Neural crest cell (in vitro differentiated cells): ENCODE results near the gene DIO1. TPM values are rescaled to one million over a fixed set of nuclear protein-coding genes. Genes with fewer than 3 reads are reported as not detected.
A peak's percentile ranks its signal among the peaks of the same experiment; 100 is the strongest.
"Not testable (repeated sequence)": the region's sequence is repeated elsewhere in the genome, so short reads cannot be mapped to it uniquely, and the experiment has no call there.

Source experiments
- DNase-seq: peaks from one replicate; pipeline ENCODE4 v3.0.0; 2021; ENCODE audit warnings: low read depth, mixed read lengths, low spot score
- H3K27ac Mint-ChIP-seq: one replicate; pipeline ENCODE4 v1.8.0; 2021; ENCODE audit warnings: mild to moderate bottlenecking, mixed read lengths; ENCODE audit not compliant: unreplicated experiment
- H3K27me3 Mint-ChIP-seq: 2 replicates; pipeline ENCODE4 v1.8.0; 2021; ENCODE audit warnings: low read depth, mild to moderate bottlenecking, mixed read lengths
- H3K36me3 Mint-ChIP-seq: 2 replicates; pipeline ENCODE4 v1.8.0; 2021; ENCODE audit warnings: low read depth, mild to moderate bottlenecking, mixed read lengths
- H3K4me1 Mint-ChIP-seq: 2 replicates; pipeline ENCODE4 v1.8.0; 2021; ENCODE audit warnings: mixed read lengths
- H3K4me3 Mint-ChIP-seq: one replicate; pipeline ENCODE4 v1.8.0; 2021; ENCODE audit warnings: mild to moderate bottlenecking, mixed read lengths
- H3K9me3 Mint-ChIP-seq: 2 replicates; pipeline ENCODE4 v1.8.0; 2021; ENCODE audit warnings: mixed read lengths
- CTCF ChIP-seq: fragments of 200-600 bp; sonication (generic); conservative IDR thresholded peaks from 2 replicates; pipeline ENCODE4 v1.5.0; 2021; ENCODE audit warnings: antibody characterized with exemption, mild to moderate bottlenecking
- total RNA-seq: library from RNA; stranded (reverse); gene quantifications from 2 replicates; pipeline ENCODE4 v1.2.1, GENCODE V29; 2021

DIO1 gene
- total RNA-seq, 1 donor from 2014 or later: not detected

- Mint-ChIP-seq H3K4me3 (no peak overlapping the region), H3K27ac (peak overlapping the region; percentile 22), H3K36me3 (peaks cover 5% of the 10 kb centered on the region), H3K9me3 (no peaks in the 10 kb centered on the region), H3K4me1 (no peaks in the 10 kb centered on the region), H3K27me3 (no peaks in the 10 kb centered on the region)
- DNase-seq: no peak
- TF ChIP-seq CTCF: no peak
These were observed 31.5 kb upstream of the DIO1 start for GRCh38 chr1:53862507-53862906.

- Mint-ChIP-seq H3K4me1 (peaks cover 3% of the 10 kb centered on the region), H3K36me3 (peaks cover 5% of the 10 kb centered on the region), H3K27ac (no peak overlapping the region), H3K27me3 (no peaks in the 10 kb centered on the region), H3K4me3 (no peak overlapping the region), H3K9me3 (no peaks in the 10 kb centered on the region)
- DNase-seq: no peak
- TF ChIP-seq CTCF: no peak
These were observed 25.4 kb upstream of the DIO1 start for GRCh38 chr1:53868565-53868964.

GRCh38 chr1:53869454-53870117 lies 24.4 kb upstream of the DIO1 start:
- Mint-ChIP-seq H3K36me3 (peaks cover 5% of the 10 kb centered on the region), H3K27ac (no peak overlapping the region), H3K27me3 (no peaks in the 10 kb centered on the region), H3K4me1 (peaks cover 3% of the 10 kb centered on the region), H3K9me3 (no peaks in the 10 kb centered on the region), H3K4me3 (no peak overlapping the region)
- no peak for TF ChIP-seq CTCF
- DNase-seq: no peak

- Mint-ChIP-seq H3K36me3 (peaks cover 5% of the 10 kb centered on the region), H3K27me3 (no peaks in the 10 kb centered on the region), H3K4me3 (no peak overlapping the region), H3K4me1 (peaks cover 3% of the 10 kb centered on the region), H3K27ac (no peak overlapping the region), H3K9me3 (no peaks in the 10 kb centered on the region)
- DNase-seq: no peak
- TF ChIP-seq CTCF: no peak
These were observed 22.8 kb upstream of the DIO1 start for GRCh38 chr1:53871221-53871620.

GRCh38 chr1:53871773-53872484 lies 22.1 kb upstream of the DIO1 start:
- H3K27me3 Mint-ChIP-seq: no peaks in the 10 kb centered on the region
- H3K4me1 Mint-ChIP-seq: peaks cover 3% of the 10 kb centered on the region
- no peak overlapping the region for H3K27ac Mint-ChIP-seq
- no peaks in the 10 kb centered on the region for H3K36me3 Mint-ChIP-seq
- no peaks in the 10 kb centered on the region for H3K9me3 Mint-ChIP-seq
- TF ChIP-seq CTCF: no peak
- no peak for DNase-seq
- no peak overlapping the region for H3K4me3 Mint-ChIP-seq

GRCh38 chr1:53875150-53875549 lies 18.8 kb upstream of the DIO1 start:
- H3K36me3 Mint-ChIP-seq, H3K4me1 Mint-ChIP-seq, H3K27me3 Mint-ChIP-seq, DNase-seq, H3K27ac Mint-ChIP-seq, H3K9me3 Mint-ChIP-seq, H3K4me3 Mint-ChIP-seq: not testable (repeated sequence)
